Neuron (in vitro differentiated cells): ENCODE results near the gene BRD7.

Experiments used
- H2AFZ ChIP-seq: one replicate; pipeline ENCODE4 v1.6.1; 2013; ENCODE audit warnings: low read depth, mild to moderate bottlenecking, inconsistent platforms, low read length, moderate library complexity
- H3K27me3 ChIP-seq: one replicate; pipeline ENCODE4 v1.6.1; 2013; ENCODE audit warnings: low read length; ENCODE audit not compliant: insufficient read depth
- H3K36me3 ChIP-seq: one replicate; pipeline ENCODE4 v1.6.1; 2013; ENCODE audit warnings: low read length; ENCODE audit not compliant: insufficient read depth
- H3K4me1 ChIP-seq: one replicate; pipeline ENCODE4 v1.6.1; 2013; ENCODE audit warnings: low read length; ENCODE audit not compliant: insufficient read depth
- H3K4me3 ChIP-seq: 2 replicates; pipeline ENCODE4 v1.5.1; 2013; ENCODE audit warnings: mild to moderate bottlenecking, low read length, moderate library complexity
- H3K9me3 ChIP-seq: one replicate; pipeline ENCODE4 v1.6.1; 2013; ENCODE audit warnings: low read length

The BRD7 gene

GRCh38 chr16:50396761-50397535, 28.2 kb upstream of the BRD7 start:
- H3K36me3 ChIP-seq: no peaks in the 10 kb centered on the region
- no peaks in the 10 kb centered on the region for H3K9me3 ChIP-seq
- no peak overlapping the region for H2AFZ ChIP-seq
- H3K4me3 ChIP-seq: no peak overlapping the region
- H3K4me1 ChIP-seq: no peaks in the 10 kb centered on the region
- H3K27me3 ChIP-seq: no peaks in the 10 kb centered on the region

GRCh38 chr16:50395763-50396710, 27.2 kb upstream of the BRD7 start:
- Histone ChIP-seq H3K9me3 (no peaks in the 10 kb centered on the region), H3K27me3 (no peaks in the 10 kb centered on the region), H3K4me1 (peaks cover 9% of the 10 kb centered on the region), H3K36me3 (no peaks in the 10 kb centered on the region), H3K4me3 (no peak overlapping the region), H2AFZ (no peak overlapping the region)

GRCh38 chr16:50393858-50394802, 25.3 kb upstream of the BRD7 start:
- no peak overlapping the region for H3K4me3 ChIP-seq
- no peaks in the 10 kb centered on the region for H3K9me3 ChIP-seq
- H3K27me3 ChIP-seq: no peaks in the 10 kb centered on the region
- no peaks in the 10 kb centered on the region for H3K36me3 ChIP-seq
- H2AFZ ChIP-seq: no peak overlapping the region
- H3K4me1 ChIP-seq: peaks cover 17% of the 10 kb centered on the region

GRCh38 chr16:50393416-50393815, 24.6 kb upstream of the BRD7 start:
- H3K9me3 ChIP-seq: no peaks in the 10 kb centered on the region
- H3K4me1 ChIP-seq: peaks cover 17% of the 10 kb centered on the region
- H3K27me3 ChIP-seq: no peaks in the 10 kb centered on the region
- no peaks in the 10 kb centered on the region for H3K36me3 ChIP-seq
- H3K4me3 ChIP-seq: no peak overlapping the region
- no peak overlapping the region for H2AFZ ChIP-seq

GRCh38 chr16:50390914-50391716, 22.3 kb upstream of the BRD7 start:
- H2AFZ ChIP-seq: peak overlapping the region; percentile 92
- peaks cover 2% of the 10 kb centered on the region for H3K27me3 ChIP-seq
- H3K36me3 ChIP-seq: no peaks in the 10 kb centered on the region
- no peaks in the 10 kb centered on the region for H3K9me3 ChIP-seq
- H3K4me3 ChIP-seq: no peak overlapping the region
- H3K4me1 ChIP-seq: peaks cover 17% of the 10 kb centered on the region

- Histone ChIP-seq H3K4me3 (no peak overlapping the region), H3K4me1 (peaks cover 17% of the 10 kb centered on the region), H2AFZ (peak overlapping the region; percentile 92), H3K36me3 (no peaks in the 10 kb centered on the region), H3K27me3 (peaks cover 2% of the 10 kb centered on the region), H3K9me3 (no peaks in the 10 kb centered on the region)
These were observed 21.6 kb upstream of the BRD7 start for GRCh38 chr16:50390371-50390771.

GRCh38 chr16:50389900-50390299, 21.1 kb upstream of the BRD7 start:
- no peak overlapping the region for H2AFZ ChIP-seq
- H3K4me3 ChIP-seq: no peak overlapping the region
- H3K36me3 ChIP-seq: no peaks in the 10 kb centered on the region
- peaks cover 21% of the 10 kb centered on the region for H3K4me1 ChIP-seq
- H3K27me3 ChIP-seq: peaks cover 2% of the 10 kb centered on the region
- no peaks in the 10 kb centered on the region for H3K9me3 ChIP-seq

- Histone ChIP-seq H3K9me3 (no peaks in the 10 kb centered on the region), H3K4me1 (peaks cover 23% of the 10 kb centered on the region), H3K4me3 (no peak overlapping the region), H3K27me3 (peaks cover 2% of the 10 kb centered on the region), H2AFZ (no peak overlapping the region), H3K36me3 (no peaks in the 10 kb centered on the region)
These were observed 19.7 kb upstream of the BRD7 start for GRCh38 chr16:50388496-50388895.

GRCh38 chr16:50386774-50387173, 18.0 kb upstream of the BRD7 start:
- Histone ChIP-seq H3K9me3 (no peaks in the 10 kb centered on the region), H3K27me3 (peaks cover 2% of the 10 kb centered on the region), H3K4me3 (no peak overlapping the region), H3K36me3 (no peaks in the 10 kb centered on the region), H3K4me1 (peaks cover 22% of the 10 kb centered on the region), H2AFZ (no peak overlapping the region)

- Histone ChIP-seq H3K9me3 (no peaks in the 10 kb centered on the region), H3K4me1 (peaks cover 16% of the 10 kb centered on the region), H3K4me3 (no peak overlapping the region), H2AFZ (no peak overlapping the region), H3K36me3 (no peaks in the 10 kb centered on the region), H3K27me3 (peaks cover 2% of the 10 kb centered on the region)
These were observed 17.4 kb upstream of the BRD7 start for GRCh38 chr16:50386139-50386538.

- no peak overlapping the region for H2AFZ ChIP-seq
- peaks cover 7% of the 10 kb centered on the region for H3K4me1 ChIP-seq
- no peaks in the 10 kb centered on the region for H3K36me3 ChIP-seq
- H3K9me3 ChIP-seq: no peaks in the 10 kb centered on the region
- H3K27me3 ChIP-seq: peaks cover 2% of the 10 kb centered on the region
- H3K4me3 ChIP-seq: no peak overlapping the region
These were observed 15.8 kb upstream of the BRD7 start for GRCh38 chr16:50384500-50385135.
